HEK293T (cell line): ENCODE measurements around the gene RGCC.

Experiments
- CTCF ChIA-PET: fragments of 350-600 bp; formaldehyde crosslinking; extraction: SDS; loops from one replicate; lab custom pipeline; 2021; ENCODE audit warnings: antibody characterized with exemption, inconsistent platforms; lab: Yijun Ruan, JAX
- POLR2A ChIA-PET: fragments of 350-600 bp; formaldehyde crosslinking; extraction: SDS; loops from one replicate; lab custom pipeline; 2020; ENCODE audit warnings: antibody characterized with exemption, inconsistent platforms; lab: Yijun Ruan, JAX
- DNase-seq: peaks from one replicate; pipeline ENCODE4 v3.0.0; 2012; ENCODE audit warnings: mixed read lengths; ENCODE audit errors: extremely low spot score
- ARNT ChIP-seq: fragments of 450-650 bp; IDR thresholded peaks from 2 replicates; pipeline ENCODE4 v1.6.1; 2017; ENCODE audit warnings: mild to moderate bottlenecking
- BHLHE40 ChIP-seq: fragments of 450-650 bp; IDR thresholded peaks from 2 replicates; pipeline ENCODE4 v1.6.1; 2016; ENCODE audit warnings: mild to moderate bottlenecking, moderate library complexity, borderline replicate concordance
- CTBP1 ChIP-seq: fragments of 450-650 bp; IDR thresholded peaks from 2 replicates; pipeline ENCODE4 v1.6.1; 2016; ENCODE audit warnings: borderline replicate concordance
- ELF4 ChIP-seq: fragments of 450-650 bp; IDR thresholded peaks from 2 replicates; pipeline ENCODE4 v1.6.1; 2017; ENCODE audit warnings: antibody characterized with exemption
- FOXA1 ChIP-seq: fragments of 450-650 bp; IDR thresholded peaks from 2 replicates; pipeline ENCODE4 v1.6.1; 2016; ENCODE audit warnings: mild to moderate bottlenecking
- FOXK2 ChIP-seq: fragments of 450-650 bp; IDR thresholded peaks from 2 replicates; pipeline ENCODE4 v1.6.1; 2016; ENCODE audit warnings: mild to moderate bottlenecking
- FOXM1 ChIP-seq: fragments of 450-650 bp; IDR thresholded peaks from 2 replicates; pipeline ENCODE4 v1.6.1; 2017; ENCODE audit warnings: mild to moderate bottlenecking, borderline replicate concordance
- HDGF ChIP-seq: fragments of 450-650 bp; IDR thresholded peaks from 2 replicates; pipeline ENCODE4 v1.6.1; 2017; ENCODE audit warnings: antibody characterized with exemption, borderline replicate concordance
- L3MBTL2 ChIP-seq: fragments of 450-650 bp; conservative IDR thresholded peaks from 2 replicates; pipeline ENCODE4 v1.6.1; 2016; ENCODE audit warnings: mild to moderate bottlenecking
- LEF1 ChIP-seq: fragments of 450-650 bp; IDR thresholded peaks from 2 replicates; pipeline ENCODE4 v1.6.1; 2017; ENCODE audit warnings: mild to moderate bottlenecking, borderline replicate concordance
- NFRKB ChIP-seq: fragments of 450-650 bp; IDR thresholded peaks from 2 replicates; pipeline ENCODE4 v1.6.1; 2016; ENCODE audit warnings: mild to moderate bottlenecking, moderate library complexity
- PKNOX1 ChIP-seq: fragments of 450-650 bp; IDR thresholded peaks from 2 replicates; pipeline ENCODE4 v1.6.1; 2016
- SP1 ChIP-seq: fragments of 450-650 bp; IDR thresholded peaks from 2 replicates; pipeline ENCODE4 v1.6.1; 2017
- SUZ12 ChIP-seq: fragments of 450-650 bp; IDR thresholded peaks from 2 replicates; pipeline ENCODE4 v1.6.1; 2016; ENCODE audit warnings: mild to moderate bottlenecking
- TARDBP ChIP-seq: fragments of 450-650 bp; IDR thresholded peaks from 2 replicates; pipeline ENCODE4 v1.6.1; 2016
- ZNF384 ChIP-seq: fragments of 450-650 bp; IDR thresholded peaks from 2 replicates; pipeline ENCODE4 v1.6.1; 2016

RGCC gene

GRCh38 chr13:41465241-41465847 is 8.0 kb downstream of the RGCC start:
- TF ChIP-seq NFRKB (no peak), LEF1 (no peak), FOXM1 (no peak), SP1 (no peak), ZNF384 (no peak), BHLHE40 (no peak), ARNT (no peak), L3MBTL2 (no peak), FOXA1 (no peak), SUZ12 (no peak), ELF4 (no peak), PKNOX1 (no peak)
- ChIA-PET CTCF (no interaction called here), POLR2A (no interaction called here)
- DNase-seq: no peak

GRCh38 chr13:41465898-41466320 is 8.6 kb downstream of the RGCC start:
- ChIA-PET CTCF (no interaction called here), POLR2A (no interaction called here)
- no peak for TF ChIP-seq NFRKB
- no peak for DNase-seq

DNA sequence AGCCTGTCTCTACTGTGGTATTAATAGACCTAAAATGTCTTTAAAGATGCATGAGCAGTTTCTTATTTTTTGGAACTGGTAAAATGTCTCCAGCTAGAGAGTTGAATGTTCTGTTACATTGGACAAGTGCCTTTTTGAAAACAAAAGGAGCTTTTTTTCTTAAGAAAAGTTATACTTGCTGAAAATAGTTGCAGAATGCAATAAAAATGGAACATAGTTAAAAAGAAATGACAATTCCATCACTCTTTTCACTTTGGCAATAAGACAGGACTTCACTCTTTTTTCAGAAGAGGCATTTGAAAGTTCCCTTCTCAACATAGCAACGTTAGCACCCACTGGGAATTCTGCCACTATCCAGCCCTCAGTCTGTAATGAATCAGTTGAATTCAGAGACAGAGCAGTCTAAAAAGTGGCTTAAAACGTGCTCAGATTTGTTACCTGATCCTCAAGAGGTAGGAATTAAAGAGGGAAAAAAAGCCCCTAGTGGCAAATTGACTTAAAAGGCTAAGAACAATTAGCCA is 10.1 kb downstream of the RGCC start:
- ChIA-PET CTCF (no interaction called here), POLR2A (no interaction called here)
- TF ChIP-seq NFRKB (no peak), TARDBP (no peak), ARNT (no peak), ELF4 (no peak), CTBP1 (no peak), HDGF (no peak), SUZ12 (no peak), LEF1 (no peak)

DNA sequence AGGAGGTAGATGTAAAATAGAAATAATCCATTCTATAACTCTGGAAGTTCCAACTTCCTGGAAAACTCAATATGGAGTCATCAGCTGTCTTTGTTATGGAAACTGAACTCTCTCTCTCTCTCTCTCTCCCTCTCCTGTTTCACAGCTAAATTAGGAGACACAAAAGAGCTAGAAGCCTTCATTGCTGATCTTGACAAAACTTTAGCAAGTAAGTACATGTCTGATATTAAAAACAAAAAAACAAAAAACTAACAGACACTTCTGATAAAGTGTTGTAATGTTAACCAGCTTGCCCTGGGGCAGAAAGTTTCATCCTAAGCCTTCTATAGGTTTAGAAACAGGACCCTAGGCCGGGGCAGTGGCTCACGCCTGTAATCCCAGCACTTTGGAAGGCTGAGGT is 11.3 kb downstream of the RGCC start:
- ChIA-PET POLR2A (no interaction called here), CTCF (no interaction called here)
- TF ChIP-seq TARDBP (no peak), HDGF (no peak), L3MBTL2 (no peak), CTBP1 (no peak), BHLHE40 (no peak), FOXK2 (no peak), ZNF384 (no peak), NFRKB (no peak), SUZ12 (no peak), LEF1 (no peak), SP1 (no peak), FOXA1 (no peak), PKNOX1 (no peak), FOXM1 (no peak), ARNT (no peak)
- no peak for DNase-seq

More for the DNA sequence above, 10.1 kb downstream of the RGCC start:
- no peak for DNase-seq

GRCh38 chr13:41470196-41470595 is 12.8 kb downstream of the RGCC start:
- CTCF ChIA-PET: interaction anchor here (1.2 kb wide), 1 partner anchor 10 kb away, joined by 3 read pairs; no protein-coding TSS in a partner anchor
- TF ChIP-seq TARDBP (no peak), BHLHE40 (no peak)
- POLR2A ChIA-PET: no interaction called here

GRCh38 chr13:41471785-41472184 is 14.4 kb downstream of the RGCC start:
- CTCF ChIA-PET: no interaction called here
- POLR2A ChIA-PET: no interaction called here
- no peak for DNase-seq
- no peak for TF ChIP-seq ZNF384
- TF ChIP-seq LEF1: no peak
- TF ChIP-seq SP1: no peak
- TF ChIP-seq PKNOX1: no peak
- TF ChIP-seq FOXA1: no peak
- no peak for TF ChIP-seq SUZ12
- TF ChIP-seq HDGF: no peak
- TF ChIP-seq FOXK2: no peak
- no peak for TF ChIP-seq ELF4

More at GRCh38 chr13:41470196-41470595, 12.8 kb downstream of the RGCC start:
- no peak for DNase-seq

GRCh38 chr13:41487222-41487621 is 29.9 kb downstream of the RGCC start:
- no peak for DNase-seq
- ChIA-PET POLR2A (no interaction called here), CTCF (no interaction called here)
- no peak for TF ChIP-seq SP1
